ENCODE measurements around the gene ADAMTS16.

ADAMTS16 gene

GRCh38 chr5:5287419-5287818, 147.3 kb downstream of the ADAMTS16 start:
- no peak overlapping the region for H3K4me3 ChIP-seq (ENCODE audit: low read depth, low read length)
- no peak overlapping the region for H3K27ac ChIP-seq (ENCODE audit: low read depth, low read length)
- no peaks in the 10 kb centered on the region for H3K27me3 ChIP-seq (ENCODE audit: control insufficient read depth, insufficient read depth, low read length)
- no peak overlapping the region for H3K9ac ChIP-seq (ENCODE audit: low read length)
- H3K4me1 ChIP-seq (ENCODE audit: control insufficient read depth, insufficient read depth, low read length): no peaks in the 10 kb centered on the region; the same call in 1 of the 2 replicates
- H3K36me3 ChIP-seq (ENCODE audit: control insufficient read depth, insufficient read depth, low read length): no peaks in the 10 kb centered on the region
- peaks cover 7% of the 10 kb centered on the region for H3K9me3 ChIP-seq (ENCODE audit: control insufficient read depth, insufficient read depth, low read depth, low read length)

GRCh38 chr5:5288201-5288600, 148.1 kb downstream of the ADAMTS16 start:
- H3K27ac ChIP-seq (ENCODE audit: low read depth, low read length): no peak overlapping the region
- no peaks in the 10 kb centered on the region for H3K36me3 ChIP-seq (ENCODE audit: control insufficient read depth, insufficient read depth, low read length)
- no peaks in the 10 kb centered on the region; the same call in 1 of the 2 replicates for H3K4me1 ChIP-seq (ENCODE audit: control insufficient read depth, insufficient read depth, low read length)
- no peak overlapping the region for H3K4me3 ChIP-seq (ENCODE audit: low read depth, low read length)
- H3K27me3 ChIP-seq (ENCODE audit: control insufficient read depth, insufficient read depth, low read length): no peaks in the 10 kb centered on the region
- peaks cover 5% of the 10 kb centered on the region for H3K9me3 ChIP-seq (ENCODE audit: control insufficient read depth, insufficient read depth, low read depth, low read length)
- H3K9ac ChIP-seq (ENCODE audit: low read length): no peak overlapping the region

- no peak overlapping the region for H3K4me3 ChIP-seq (ENCODE audit: low read depth, low read length)
- H3K36me3 ChIP-seq (ENCODE audit: control insufficient read depth, insufficient read depth, low read length): no peaks in the 10 kb centered on the region
- no peak overlapping the region for H3K9ac ChIP-seq (ENCODE audit: low read length)
- no peak overlapping the region for H3K27ac ChIP-seq (ENCODE audit: low read depth, low read length)
- no peaks in the 10 kb centered on the region for H3K9me3 ChIP-seq (ENCODE audit: control insufficient read depth, insufficient read depth, low read depth, low read length)
- H3K27me3 ChIP-seq (ENCODE audit: control insufficient read depth, insufficient read depth, low read length): no peaks in the 10 kb centered on the region
- H3K4me1 ChIP-seq (ENCODE audit: control insufficient read depth, insufficient read depth, low read length): no peaks in the 10 kb centered on the region; the same call in 1 of the 2 replicates
Observed at GRCh38 chr5:5289537-5289936, 149.4 kb downstream of the ADAMTS16 start.

GRCh38 chr5:5290674-5291334, 150.7 kb downstream of the ADAMTS16 start:
- H3K27me3 ChIP-seq (ENCODE audit: control insufficient read depth, insufficient read depth, low read length): no peaks in the 10 kb centered on the region
- H3K36me3 ChIP-seq (ENCODE audit: control insufficient read depth, insufficient read depth, low read length): no peaks in the 10 kb centered on the region
- H3K4me3 ChIP-seq (ENCODE audit: low read depth, low read length): no peak overlapping the region
- no peak overlapping the region for H3K27ac ChIP-seq (ENCODE audit: low read depth, low read length)
- H3K9me3 ChIP-seq (ENCODE audit: control insufficient read depth, insufficient read depth, low read depth, low read length): no peaks in the 10 kb centered on the region
- H3K9ac ChIP-seq (ENCODE audit: low read length): no peak overlapping the region
- H3K4me1 ChIP-seq (ENCODE audit: control insufficient read depth, insufficient read depth, low read length): no peaks in the 10 kb centered on the region; the same call in 1 of the 2 replicates

GRCh38 chr5:5291357-5291756, 151.2 kb downstream of the ADAMTS16 start:
- H3K9ac ChIP-seq (ENCODE audit: low read length): no peak overlapping the region
- H3K27me3 ChIP-seq (ENCODE audit: control insufficient read depth, insufficient read depth, low read length): no peaks in the 10 kb centered on the region
- H3K4me3 ChIP-seq (ENCODE audit: low read depth, low read length): no peak overlapping the region
- H3K36me3 ChIP-seq (ENCODE audit: control insufficient read depth, insufficient read depth, low read length): no peaks in the 10 kb centered on the region
- H3K9me3 ChIP-seq (ENCODE audit: control insufficient read depth, insufficient read depth, low read depth, low read length): no peaks in the 10 kb centered on the region
- no peaks in the 10 kb centered on the region; the same call in 1 of the 2 replicates for H3K4me1 ChIP-seq (ENCODE audit: control insufficient read depth, insufficient read depth, low read length)
- H3K27ac ChIP-seq (ENCODE audit: low read depth, low read length): no peak overlapping the region

- no peak overlapping the region for H3K9ac ChIP-seq (ENCODE audit: low read length)
- H3K27ac ChIP-seq (ENCODE audit: low read depth, low read length): no peak overlapping the region
- no peaks in the 10 kb centered on the region for H3K36me3 ChIP-seq (ENCODE audit: control insufficient read depth, insufficient read depth, low read length)
- H3K4me1 ChIP-seq (ENCODE audit: control insufficient read depth, insufficient read depth, low read length): no peaks in the 10 kb centered on the region
- no peaks in the 10 kb centered on the region for H3K9me3 ChIP-seq (ENCODE audit: control insufficient read depth, insufficient read depth, low read depth, low read length)
- H3K4me3 ChIP-seq (ENCODE audit: low read depth, low read length): no peak overlapping the region
- no peaks in the 10 kb centered on the region for H3K27me3 ChIP-seq (ENCODE audit: control insufficient read depth, insufficient read depth, low read length)
Observed at GRCh38 chr5:5293029-5293428, 152.9 kb downstream of the ADAMTS16 start.

GRCh38 chr5:5294429-5294828, 154.3 kb downstream of the ADAMTS16 start:
- Histone ChIP-seq H3K9ac (ENCODE audit: low read length) (no peak overlapping the region), H3K36me3 (ENCODE audit: control insufficient read depth, insufficient read depth, low read length) (no peaks in the 10 kb centered on the region), H3K4me1 (ENCODE audit: control insufficient read depth, insufficient read depth, low read length) (no peaks in the 10 kb centered on the region), H3K4me3 (ENCODE audit: low read depth, low read length) (no peak overlapping the region), H3K9me3 (ENCODE audit: control insufficient read depth, insufficient read depth, low read depth, low read length) (no peaks in the 10 kb centered on the region), H3K27me3 (ENCODE audit: control insufficient read depth, insufficient read depth, low read length) (no peaks in the 10 kb centered on the region), H3K27ac (ENCODE audit: low read depth, low read length) (no peak overlapping the region)

- no peaks in the 10 kb centered on the region for H3K9me3 ChIP-seq (ENCODE audit: control insufficient read depth, insufficient read depth, low read depth, low read length)
- H3K27ac ChIP-seq (ENCODE audit: low read depth, low read length): no peak overlapping the region
- H3K27me3 ChIP-seq (ENCODE audit: control insufficient read depth, insufficient read depth, low read length): no peaks in the 10 kb centered on the region
- no peak overlapping the region for H3K4me3 ChIP-seq (ENCODE audit: low read depth, low read length)
- no peaks in the 10 kb centered on the region for H3K4me1 ChIP-seq (ENCODE audit: control insufficient read depth, insufficient read depth, low read length)
- H3K9ac ChIP-seq (ENCODE audit: low read length): no peak overlapping the region
- no peaks in the 10 kb centered on the region for H3K36me3 ChIP-seq (ENCODE audit: control insufficient read depth, insufficient read depth, low read length)
Observed at GRCh38 chr5:5295351-5295750, 155.2 kb downstream of the ADAMTS16 start.

GRCh38 chr5:5296051-5296450, 155.9 kb downstream of the ADAMTS16 start:
- Histone ChIP-seq H3K4me3 (ENCODE audit: low read depth, low read length) (no peak overlapping the region), H3K4me1 (ENCODE audit: control insufficient read depth, insufficient read depth, low read length) (no peaks in the 10 kb centered on the region), H3K36me3 (ENCODE audit: control insufficient read depth, insufficient read depth, low read length) (no peaks in the 10 kb centered on the region), H3K9me3 (ENCODE audit: control insufficient read depth, insufficient read depth, low read depth, low read length) (0 out of 2 replicates have a peak, but pooled peaks cover 1% of the 10 kb centered on the region), H3K9ac (ENCODE audit: low read length) (no peak overlapping the region), H3K27me3 (ENCODE audit: control insufficient read depth, insufficient read depth, low read length) (no peaks in the 10 kb centered on the region), H3K27ac (ENCODE audit: low read depth, low read length) (no peak overlapping the region)

GRCh38 chr5:5297432-5298067, 157.4 kb downstream of the ADAMTS16 start:
- H3K9ac ChIP-seq (ENCODE audit: low read length): no peak overlapping the region
- no peak overlapping the region for H3K4me3 ChIP-seq (ENCODE audit: low read depth, low read length)
- no peaks in the 10 kb centered on the region for H3K4me1 ChIP-seq (ENCODE audit: control insufficient read depth, insufficient read depth, low read length)
- no peaks in the 10 kb centered on the region for H3K36me3 ChIP-seq (ENCODE audit: control insufficient read depth, insufficient read depth, low read length)
- H3K27ac ChIP-seq (ENCODE audit: low read depth, low read length): no peak overlapping the region
- H3K27me3 ChIP-seq (ENCODE audit: control insufficient read depth, insufficient read depth, low read length): no peaks in the 10 kb centered on the region
- peaks cover 12% of the 10 kb centered on the region for H3K9me3 ChIP-seq (ENCODE audit: control insufficient read depth, insufficient read depth, low read depth, low read length)

GRCh38 chr5:5298068-5298633, 158.0 kb downstream of the ADAMTS16 start:
- Histone ChIP-seq H3K4me1 (ENCODE audit: control insufficient read depth, insufficient read depth, low read length) (no peaks in the 10 kb centered on the region), H3K9ac (ENCODE audit: low read length) (no peak overlapping the region), H3K27me3 (ENCODE audit: control insufficient read depth, insufficient read depth, low read length) (no peaks in the 10 kb centered on the region), H3K36me3 (ENCODE audit: control insufficient read depth, insufficient read depth, low read length) (no peaks in the 10 kb centered on the region), H3K4me3 (ENCODE audit: low read depth, low read length) (no peak overlapping the region), H3K9me3 (ENCODE audit: control insufficient read depth, insufficient read depth, low read depth, low read length) (peaks cover 12% of the 10 kb centered on the region), H3K27ac (ENCODE audit: low read depth, low read length) (no peak overlapping the region)
